Stomach (tissue), 4 donors: ENCODE data around the gene ASCC3.

Experiments used
- CTCF ChIP-seq, 7 experiments: fragments of 450-650 bp in 4 of 7; fragments of 200-600 bp in 3 of 7; sonication (generic) in 3 of 7; IDR thresholded peaks; one replicate each; pipeline ENCODE4 v1.5.1; 2016 to 2019; ENCODE audit warnings: antibody characterized with exemption in 7 of 7, control low read depth in 2 of 7, mild to moderate bottlenecking in 1 of 7
- POLR2AphosphoS5 ChIP-seq, 3 donors: sonication (generic); formaldehyde crosslinking; IDR thresholded peaks; one replicate each; pipeline ENCODE4 v1.6.1; 2016; ENCODE audit warnings: antibody characterized with exemption in 3 of 3

GRCh38 chr6:100897671-100898070, 16.5 kb upstream of the ASCC3 start:
- no peak for TF ChIP-seq CTCF (IDR thresholded peaks at IDR 0.05)
- TF ChIP-seq POLR2AphosphoS5 (IDR thresholded peaks at IDR 0.05), result no peak
